SH-SY5Y (cell line): ENCODE results near the gene CELF6.

Source experiments
- GATA2 ChIP-seq: IDR thresholded peaks from 2 replicates; pipeline ENCODE4 v1.6.1; 2011; ENCODE audit warnings: mild to moderate bottlenecking, low read depth, low read length
- GATA3 ChIP-seq: IDR thresholded peaks from 2 replicates; pipeline ENCODE4 v1.6.1; 2011; ENCODE audit warnings: low read depth, mild to moderate bottlenecking, low read length, moderate library complexity

DNA sequence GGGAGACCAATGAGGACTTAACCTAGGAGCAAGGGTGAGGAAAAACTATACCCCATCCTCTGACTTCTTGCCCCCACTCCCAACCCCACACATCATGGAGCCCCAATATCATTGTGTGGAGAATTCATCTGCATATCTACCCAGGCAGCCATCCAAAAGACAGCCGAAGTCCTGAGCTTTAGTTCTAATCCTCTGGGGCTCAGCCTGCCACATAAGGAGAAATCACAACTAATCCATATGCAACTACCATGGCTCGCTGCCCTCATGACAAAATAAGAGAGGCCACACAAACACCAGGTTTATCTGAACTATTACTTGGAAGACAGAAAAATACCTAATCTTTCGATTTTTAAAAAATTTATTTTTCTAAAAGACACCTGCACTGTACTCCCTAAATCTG lies 38.2 kb upstream of the CELF6 start:
- no peak for TF ChIP-seq GATA2
- no peak for TF ChIP-seq GATA3
